ENCODE measurements around the gene FGF11. TPM values are rescaled to one million over a fixed set of nuclear protein-coding genes. Genes with fewer than 3 reads are reported as not detected.

Gene FGF11
- total RNA-seq, 6 donors from 2014 or later: 0.15 to 2.0 (median 0.57) TPM; not detected in 1

- H3K4me1 ChIP-seq: peaks cover 43 to 77% (median 49%) of the 10 kb centered on the region in 4 donors
- no peak overlapping the region for H3K4me3 ChIP-seq
These were observed 36.6 kb downstream of the FGF11 start for GRCh38 chr17:7475764-7476422.

DNA sequence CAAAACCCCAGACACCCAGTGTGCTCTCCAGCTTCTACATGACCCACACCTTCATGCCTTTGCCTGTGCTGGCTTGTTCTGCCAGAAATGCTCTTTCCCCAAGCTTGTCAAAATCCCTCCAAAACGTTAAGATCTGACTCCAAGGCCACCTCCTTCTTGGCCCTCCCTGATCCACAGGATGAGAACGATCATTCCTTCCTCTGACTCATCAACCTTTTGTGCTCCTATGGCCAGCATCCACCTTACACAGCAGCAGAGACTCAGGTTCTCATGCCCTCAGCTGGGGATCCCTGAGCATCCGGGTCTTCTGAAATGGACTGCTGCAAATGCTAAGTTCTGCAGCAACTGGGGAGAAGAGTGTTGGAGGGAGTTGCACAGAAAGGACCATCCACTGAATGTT is 37.2 kb downstream of the FGF11 start:
- 39 to 46% methylated on average over 3 of the region's 3 CpGs for WGBS, 2 donors
- no peak for DNase-seq

More at GRCh38 chr17:7475764-7476422, 36.6 kb downstream of the FGF11 start:
- TF ChIP-seq POLR2AphosphoS5 (IDR thresholded peaks at IDR 0.05): peak; percentile 18 to 70
- TF ChIP-seq EP300 (IDR thresholded peaks at IDR 0.05): peak in 1 of 4 donors; percentile 58
- TF ChIP-seq CTCF (IDR thresholded peaks at IDR 0.05): no peak
- peak in 1 of 4 donors; percentile 33 for TF ChIP-seq POLR2A (IDR thresholded peaks at IDR 0.05)
- H3K27ac ChIP-seq: peak overlapping the region; percentile 97 to 99 (median 98)
- H3K9me3 ChIP-seq: no peaks in the 10 kb centered on the region
- DNase-seq: peak in 1 of 2 donors; percentile 78
- H3K27me3 ChIP-seq: no peaks in the 10 kb centered on the region
- ATAC-seq (ENCODE audit: low FRiP score in 2 of 2): peak in 1 of 2 donors; percentile 61
- H3K36me3 ChIP-seq: no peaks in the 10 kb centered on the region
- WGBS, 2 donors: 53 to 58% methylated on average over 15 of the region's 15 CpGs

DNA sequence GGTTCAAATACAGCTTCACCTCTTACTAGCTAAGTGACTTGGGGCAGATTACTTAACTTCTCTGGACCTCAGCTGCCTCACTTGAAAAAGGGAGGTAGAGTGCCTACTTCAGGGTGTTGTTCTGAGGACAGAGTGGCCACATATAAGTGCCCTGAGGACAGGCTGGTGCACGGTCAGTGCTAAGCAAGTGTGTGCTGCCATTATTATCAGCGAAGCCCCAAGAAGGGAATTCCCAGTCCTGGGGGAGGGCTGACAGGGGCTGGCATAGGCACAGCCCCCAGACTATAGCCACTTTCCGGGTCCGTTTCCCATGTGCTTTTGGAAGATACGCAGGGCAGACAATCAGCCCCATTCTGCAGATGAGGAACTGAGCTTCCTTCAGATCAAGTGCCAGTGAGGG is 37.6 kb downstream of the FGF11 start:
- no peak for TF ChIP-seq POLR2A (IDR thresholded peaks at IDR 0.05)
- no peak for TF ChIP-seq POLR2AphosphoS5 (IDR thresholded peaks at IDR 0.05)
- no peak for TF ChIP-seq CTCF (IDR thresholded peaks at IDR 0.05)
- no peak for TF ChIP-seq EP300 (IDR thresholded peaks at IDR 0.05)
- WGBS, 2 donors: 68 to 92% methylated on average over 2 to 5 of the region's 5 CpGs
- DNase-seq: no peak
- peak in 1 of 2 donors; percentile 3 for ATAC-seq (ENCODE audit: low FRiP score in 2 of 2)
- H3K27ac ChIP-seq: peak overlapping the region; percentile 97 to 99 (median 98)
- H3K4me1 ChIP-seq: peaks cover 39 to 70% (median 45%) of the 10 kb centered on the region in 4 donors
- H3K9me3 ChIP-seq: no peaks in the 10 kb centered on the region
- H3K4me3 ChIP-seq: peak overlapping the region in 2 of 4 donors; percentile 88 to 94
- H3K27me3 ChIP-seq: no peaks in the 10 kb centered on the region
- no peaks in the 10 kb centered on the region for H3K36me3 ChIP-seq

More for the DNA sequence above, 37.2 kb downstream of the FGF11 start:
- TF ChIP-seq POLR2A (IDR thresholded peaks at IDR 0.05): no peak
- TF ChIP-seq EP300 (IDR thresholded peaks at IDR 0.05): no peak
- no peak for TF ChIP-seq CTCF (IDR thresholded peaks at IDR 0.05)
- TF ChIP-seq POLR2AphosphoS5 (IDR thresholded peaks at IDR 0.05): no peak
- H3K27ac ChIP-seq: peak overlapping the region; percentile 97 to 99 (median 98)
- no peaks in the 10 kb centered on the region for H3K27me3 ChIP-seq
- peaks cover 39 to 75% (median 49%) of the 10 kb centered on the region in 4 donors for H3K4me1 ChIP-seq
- no peak overlapping the region for H3K4me3 ChIP-seq
- H3K36me3 ChIP-seq: no peaks in the 10 kb centered on the region
- ATAC-seq (ENCODE audit: low FRiP score in 2 of 2): no peak
- no peaks in the 10 kb centered on the region for H3K9me3 ChIP-seq

GRCh38 chr17:7477392-7478275 is 38.3 kb downstream of the FGF11 start:
- Histone ChIP-seq H3K4me3 (peak overlapping the region; percentile 62 to 94 (median 86)), H3K27me3 (no peaks in the 10 kb centered on the region)

More at GRCh38 chr17:7477392-7478275, 38.3 kb downstream of the FGF11 start:
- peaks cover 39 to 65% (median 42%) of the 10 kb centered on the region in 4 donors for H3K4me1 ChIP-seq
- ATAC-seq (ENCODE audit: low FRiP score in 2 of 2): peak; percentile 38 to 81
- WGBS, 2 donors: 10 to 20% methylated on average over 25 to 26 of the region's 26 CpGs
- H3K27ac ChIP-seq: peak overlapping the region; percentile 97 to 99 (median 98)
- TF ChIP-seq POLR2A (IDR thresholded peaks at IDR 0.05) (peak in 2 of 4 donors; percentile 20 to 65), CTCF (IDR thresholded peaks at IDR 0.05) (peak in 1 of 6 experiments; percentile 3), POLR2AphosphoS5 (IDR thresholded peaks at IDR 0.05) (peak in 1 of 2 donors; percentile 7), EP300 (IDR thresholded peaks at IDR 0.05) (no peak)
- no peaks in the 10 kb centered on the region for H3K36me3 ChIP-seq
- DNase-seq: peak; percentile 54 to 64
- H3K9me3 ChIP-seq: no peaks in the 10 kb centered on the region

All from upper lobe of left lung (tissue), 6 donors.